Spleen (tissue), 11 donors: ENCODE data around the gene SBDS. TPM values are rescaled to one million over a fixed set of nuclear protein-coding genes. Genes with fewer than 3 reads are reported as not detected.
"Not testable (repeated sequence)": the region's sequence is repeated elsewhere in the genome, so short reads cannot be mapped to it uniquely, and the experiment has no call there.

Experiments
- DNase-seq: peaks from one replicate; pipeline ENCODE4 v3.0.0-alpha.2; 2020
- H3K27ac ChIP-seq, 8 donors: fragments of 200-600 bp; sonication (generic) in 7 of 8; 1 replicate in 4 of 8; 2 replicates in 4 of 8; pipeline versions ENCODE4 v1.5.0 to v1.8.0; 2016 to 2021; ENCODE audit warnings: inconsistent platforms in 4 of 8, mild to moderate bottlenecking in 4 of 8, moderate library complexity in 1 of 8
- H3K27me3 ChIP-seq, 7 donors: fragments of 200-600 bp; sonication (generic) in 6 of 7; replicated peaks in 1 of 7; 1 replicate in 4 of 7; 2 replicates in 3 of 7; pipeline versions ENCODE4 v1.5.0 to v1.8.0; 2016 to 2021; ENCODE audit warnings: inconsistent platforms in 3 of 7, mild to moderate bottlenecking in 1 of 7
- H3K36me3 ChIP-seq, 6 donors: fragments of 200-600 bp; sonication (generic) in 5 of 6; 1 replicate in 4 of 6; 2 replicates in 2 of 6; pipeline versions ENCODE4 v1.5.0 to v1.8.0; 2016 to 2021; ENCODE audit warnings: inconsistent platforms in 2 of 6
- H3K4me1 ChIP-seq, 6 donors: fragments of 200-600 bp; sonication (generic) in 5 of 6; 1 replicate in 3 of 6; 2 replicates in 3 of 6; pipeline versions ENCODE4 v1.5.0 to v1.8.0; 2016 to 2021; ENCODE audit warnings: inconsistent platforms in 3 of 6
- H3K4me3 ChIP-seq, 8 donors: fragments of 200-600 bp; sonication (generic) in 7 of 8; 1 replicate in 4 of 8; 2 replicates in 4 of 8; pipeline versions ENCODE4 v1.5.0 to v1.8.0; 2016 to 2021; ENCODE audit warnings: inconsistent platforms in 4 of 8, mild to moderate bottlenecking in 4 of 8, moderate library complexity in 2 of 8
- H3K9me3 ChIP-seq, 8 donors: fragments of 200-600 bp; sonication (generic) in 7 of 8; 1 replicate in 4 of 8; 2 replicates in 4 of 8; pipeline versions ENCODE4 v1.5.0 to v1.8.0; 2016 to 2021; ENCODE audit warnings: inconsistent platforms in 4 of 8
- CTCF ChIP-seq, 11 experiments: fragments of 200-600 bp in 7 of 11; fragments of 450-650 bp in 4 of 11; sonication (generic) in 4 of 11; IDR thresholded peaks in 8 of 11; conservative IDR thresholded peaks in 3 of 11; 1 replicate in 7 of 11; 2 replicates in 4 of 11; pipeline versions ENCODE4 v1.4.0 to v1.8.0; 2016 to 2021; ENCODE audit warnings: antibody characterized with exemption in 11 of 11, inconsistent platforms in 4 of 11, mild to moderate bottlenecking in 1 of 11
- POLR2A ChIP-seq, 3 donors: fragments of 450-650 bp; IDR thresholded peaks; one replicate each; pipeline ENCODE4 v1.5.1; 2017; ENCODE audit warnings: antibody characterized with exemption in 3 of 3, mild to moderate bottlenecking in 1 of 3
- POLR2AphosphoS5 ChIP-seq, 3 donors: sonication (generic); formaldehyde crosslinking; IDR thresholded peaks; one replicate each; pipeline ENCODE4 v1.5.1; 2017; ENCODE audit warnings: antibody characterized with exemption in 3 of 3
- WGBS, 5 donors: extraction: QIAGEN DNeasy Blood & Tissue Kit in 3 of 5; methylation state at CpG; one replicate each; pipeline versions ENCODE4 v1.1.5 to v1.1.7; 2013 to 2018; 5-methylcytosine and 5-hydroxymethylcytosine counted together
- intact Hi-C: fragments of 100-400 bp; cut with DNase I; formaldehyde crosslinking; loops from one replicate; pipeline ENCODE4 v1.15.0; 2023; ENCODE audit warnings: low total_unique reads
- polyA plus RNA-seq, 3 donors: library from polyadenylated mRNA; stranded (reverse); fragments of 200-250 nt; gene quantifications; one replicate each; pipeline ENCODE4 v1.2.1, GENCODE V29; 2013
- total RNA-seq, 7 donors: library from RNA; depleted of rRNA in 3 of 7; stranded (reverse); fragments of >200 nt in 3 of 7; fragmentation: NEBNext Ultra II Directional in 4 of 7; extraction: Animal tissue kit (Norgen Biotek cat#: 25700) in 4 of 7; gene quantifications; one replicate each; pipeline versions ENCODE4 v1.1.0 to v1.2.1, GENCODE V29; 2016 to 2021
- donor health status: healthy with polysubstance abuse.
- donor health status: DM: no; HTN: no; CAD: no; lungs with moderate emphysema.
- donor health status: DM: no; HTN: no; CAD: no.
- donor health status: Bipolar disorder and iron deficiency.
- donor health status: healthy.
- donor health status: DM: no; HTN: no; CAD: no.
- donor health status: DM: yes; HTN: yes; CAD: no.

The SBDS gene
- total and polyA plus RNA-seq, 10 donors = 36.9 to 63.8 (median 51.3) TPM

- WGBS, 5 donors = 0 to 1% (median 0%) methylated on average over 23 to 44 of the region's 44 CpGs
- peak; percentile 98 for DNase-seq
- Histone ChIP-seq H3K4me3 (peak within 1 kb of the TSS; percentile 59 to 96 (median 79)), H3K36me3 (peaks cover 0 to 48% (median 30%) of the 10 kb centered on the region in 6 donors), H3K4me1 (peaks cover 3 to 51% (median 32%) of the 10 kb centered on the region in 6 donors), H3K27ac (peak within 1 kb of the TSS; percentile 71 to 99 (median 98))
- intact Hi-C loops, H3K27me3 ChIP-seq, H3K9me3 ChIP-seq: not testable (repeated sequence)
- peak in 2 of 3 donors; percentile 21 to 64 for TF ChIP-seq POLR2A (IDR thresholded peaks at IDR 0.05)
- peak in 3 of 11 experiments; percentile 13 to 43 (median 14) for TF ChIP-seq CTCF (IDR thresholded peaks at IDR 0.05 in 8 of 11, conservative IDR thresholded peaks at IDR 0.05 in 3 of 11)
- TF ChIP-seq POLR2AphosphoS5 (IDR thresholded peaks at IDR 0.05) = peak; percentile 89 to 92 (median 91)
These were observed 1.2 kb upstream of the SBDS start, which contains the start of gene TYW1 for GRCh38 chr7:66996444-66997191. TSS of gene TYW1 (plus strand) at chr7:66996833. CDS start at chr7:66996979, 146 bp downstream.

GRCh38 chr7:66994691-66995049 lies 716 bp downstream of the SBDS start:
- H3K27ac ChIP-seq = peak overlapping the region; percentile 96 to 99 (median 98)
- H3K9me3 ChIP-seq, intact Hi-C loops, H3K27me3 ChIP-seq: not testable (repeated sequence)
- H3K4me3 ChIP-seq = peak overlapping the region; percentile 59 to 96 (median 79)
- 0 to 4% (median 3%) methylated on average over 9 of the region's 9 CpGs for WGBS, 5 donors
- H3K4me1 ChIP-seq = peaks cover 3 to 53% (median 33%) of the 10 kb centered on the region in 6 donors
- DNase-seq = peak; percentile 80
- peaks cover 0 to 55% (median 46%) of the 10 kb centered on the region in 6 donors for H3K36me3 ChIP-seq
- TF ChIP-seq CTCF (IDR thresholded peaks at IDR 0.05 in 8 of 11, conservative IDR thresholded peaks at IDR 0.05 in 3 of 11) (peak in 7 of 11 experiments; percentile 28 to 56 (median 47)), POLR2A (IDR thresholded peaks at IDR 0.05) (peak in 1 of 3 donors; percentile 80), POLR2AphosphoS5 (IDR thresholded peaks at IDR 0.05) (peak in 1 of 3 donors; percentile 87)

- intact Hi-C loops, H3K27me3 ChIP-seq, DNase-seq, H3K9me3 ChIP-seq: not testable (repeated sequence)
- Histone ChIP-seq H3K4me3 (peak overlapping the region in 5 of 8 donors; percentile 76 to 96 (median 86)), H3K36me3 (peaks cover 0 to 55% (median 47%) of the 10 kb centered on the region in 6 donors), H3K27ac (peak overlapping the region in 6 of 8 donors; percentile 96 to 99 (median 98)), H3K4me1 (peaks cover 3 to 47% (median 33%) of the 10 kb centered on the region in 6 donors)
- WGBS, 5 donors = 54 to 68% (median 65%) methylated on average over 5 of the region's 5 CpGs
These were observed 1.3 kb downstream of the SBDS start for GRCh38 chr7:66994051-66994450.

- Histone ChIP-seq H3K4me1 (peaks cover 0 to 31% (median 21%) of the 10 kb centered on the region in 6 donors), H3K36me3 (peaks cover 3 to 78% (median 67%) of the 10 kb centered on the region in 6 donors)
- H3K27me3 ChIP-seq, intact Hi-C loops, H3K9me3 ChIP-seq, H3K27ac ChIP-seq, H3K4me3 ChIP-seq, DNase-seq: not testable (repeated sequence)
- WGBS, 5 donors = 83 to 100% (median 93%) methylated on average over 1 of the region's 3 CpGs
These were observed 5.8 kb downstream of the SBDS start for GRCh38 chr7:66989552-66989951.

GRCh38 chr7:66980336-66980735 lies 15.1 kb downstream of the SBDS start:
- H3K4me3 ChIP-seq, H3K27ac ChIP-seq, H3K4me1 ChIP-seq, intact Hi-C loops, H3K27me3 ChIP-seq, H3K36me3 ChIP-seq, DNase-seq: not testable (repeated sequence)
- H3K9me3 ChIP-seq = peaks cover 5 to 34% (median 29%) of the 10 kb centered on the region in 8 donors
- WGBS, 5 donors = 87 to 95% (median 93%) methylated on average over 1 of the region's 1 CpG

- intact Hi-C loops, DNase-seq, H3K4me3 ChIP-seq, H3K4me1 ChIP-seq, H3K36me3 ChIP-seq, H3K27ac ChIP-seq, H3K27me3 ChIP-seq: not testable (repeated sequence)
- 83 to 98% (median 94%) methylated on average over 2 of the region's 2 CpGs for WGBS, 5 donors
- peaks cover 5 to 34% (median 29%) of the 10 kb centered on the region in 8 donors for H3K9me3 ChIP-seq
These were observed 16.4 kb downstream of the SBDS start for GRCh38 chr7:66979013-66979412.

GRCh38 chr7:66978312-66978711 lies 17.1 kb downstream of the SBDS start:
- intact Hi-C loops, H3K4me3 ChIP-seq, H3K27ac ChIP-seq, H3K27me3 ChIP-seq, H3K36me3 ChIP-seq, H3K4me1 ChIP-seq, DNase-seq: not testable (repeated sequence)
- WGBS, 5 donors = 87 to 100% (median 96%) methylated on average over 4 to 5 of the region's 5 CpGs
- H3K9me3 ChIP-seq = peaks cover 5 to 34% (median 29%) of the 10 kb centered on the region in 8 donors
